GM19397 (cell line): Measurements from ENCODE around the gene FN1.

Experiments used
- ATAC-seq: cut with Tn5 transposase; IDR thresholded peaks from one replicate; pipeline ENCODE4 v1.9.1; 2021; ENCODE audit warnings: mild to moderate bottlenecking, moderate library complexity; ENCODE audit not compliant: unreplicated experiment

Gene FN1

DNA sequence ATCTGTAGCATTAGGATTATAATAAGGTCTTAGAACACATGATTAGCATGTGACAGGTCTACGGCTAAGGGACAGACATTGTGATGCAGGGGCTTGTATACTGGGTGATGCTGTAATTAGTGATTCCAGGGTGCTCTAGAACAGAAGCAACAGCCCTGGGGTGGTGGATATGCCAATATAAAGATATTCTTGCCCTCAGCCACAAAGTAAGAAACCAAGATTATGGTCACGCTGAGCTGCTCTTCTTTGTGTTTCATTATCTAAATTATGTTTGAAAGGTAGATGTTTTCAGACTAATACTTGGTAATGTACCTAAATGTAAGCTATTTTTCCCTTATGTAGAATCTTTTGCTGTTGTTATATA lies 45.3 kb downstream of the FN1 start:
- ATAC-seq = no peak

DNA sequence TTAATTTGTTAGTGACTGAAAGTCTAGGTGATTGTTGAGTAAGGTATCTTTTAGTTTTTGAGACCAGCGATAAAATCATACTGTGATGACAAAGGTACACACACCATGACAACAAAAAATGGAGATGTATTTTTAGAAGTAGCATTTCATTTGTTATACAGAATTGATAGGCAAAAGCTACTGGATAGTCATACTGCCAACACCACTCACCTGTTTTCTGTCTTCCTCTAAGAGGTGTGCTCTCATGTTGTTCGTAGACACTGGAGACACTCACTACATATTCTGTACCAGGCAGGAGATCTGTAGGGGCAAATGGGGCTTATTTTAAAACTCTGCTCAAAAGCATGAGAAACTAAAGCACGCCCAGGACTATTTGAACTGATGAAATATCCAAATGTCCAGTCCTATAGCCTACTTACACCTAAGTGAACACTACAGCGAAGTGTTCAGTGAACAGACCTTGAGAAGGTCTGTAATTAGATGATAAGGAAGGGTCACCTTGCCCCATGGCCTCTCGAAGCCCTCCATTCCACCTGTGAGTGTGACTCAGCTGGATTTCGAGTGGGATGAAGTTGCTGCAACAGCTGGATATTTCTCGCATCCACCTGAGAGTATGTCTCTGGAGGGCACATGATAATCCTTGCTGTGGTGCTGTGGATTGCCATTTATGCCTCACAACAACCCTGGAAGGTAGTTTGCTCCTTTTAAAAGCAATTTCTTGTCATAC lies 47.7 kb downstream of the FN1 start:
- no peak for ATAC-seq

DNA sequence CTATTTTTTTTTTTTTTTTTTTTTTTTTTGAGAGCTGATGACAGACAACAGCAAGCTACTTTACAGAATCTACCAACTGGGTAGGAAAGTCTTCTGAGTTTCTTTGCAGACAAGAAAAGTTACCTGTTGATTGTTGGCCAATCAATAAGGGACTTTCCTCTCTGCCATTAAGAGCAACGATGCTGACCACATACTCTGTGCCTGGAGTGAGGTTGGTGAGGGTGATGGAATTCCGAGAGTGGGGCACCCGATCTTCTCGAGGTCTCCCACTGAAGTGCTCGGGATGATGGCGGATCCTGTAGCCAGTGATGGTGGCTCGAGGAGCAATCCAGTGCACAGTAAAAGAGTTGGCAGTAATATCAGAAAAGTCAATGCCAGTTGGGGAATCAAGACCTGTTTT lies 49.3 kb downstream of the FN1 start:
- no peak for ATAC-seq

DNA sequence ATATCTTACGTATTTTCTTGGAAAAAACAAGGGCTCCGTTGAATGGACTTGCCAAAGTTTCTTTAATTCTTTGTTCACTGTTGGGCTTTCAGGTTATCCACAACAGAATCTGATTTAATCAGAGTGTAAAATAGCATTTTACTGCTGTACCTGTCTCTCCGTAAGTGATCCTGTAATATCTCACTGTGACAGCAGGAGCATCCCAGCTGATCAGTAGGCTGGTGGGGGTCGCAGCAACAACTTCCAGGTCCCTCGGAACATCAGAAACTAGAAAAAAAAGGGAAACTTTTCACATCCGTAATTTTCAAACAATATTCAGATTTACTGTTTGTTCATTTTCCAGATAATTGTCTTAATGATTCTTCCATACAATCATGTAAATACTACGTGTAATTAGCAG lies 51.2 kb downstream of the FN1 start:
- no peak for ATAC-seq

DNA sequence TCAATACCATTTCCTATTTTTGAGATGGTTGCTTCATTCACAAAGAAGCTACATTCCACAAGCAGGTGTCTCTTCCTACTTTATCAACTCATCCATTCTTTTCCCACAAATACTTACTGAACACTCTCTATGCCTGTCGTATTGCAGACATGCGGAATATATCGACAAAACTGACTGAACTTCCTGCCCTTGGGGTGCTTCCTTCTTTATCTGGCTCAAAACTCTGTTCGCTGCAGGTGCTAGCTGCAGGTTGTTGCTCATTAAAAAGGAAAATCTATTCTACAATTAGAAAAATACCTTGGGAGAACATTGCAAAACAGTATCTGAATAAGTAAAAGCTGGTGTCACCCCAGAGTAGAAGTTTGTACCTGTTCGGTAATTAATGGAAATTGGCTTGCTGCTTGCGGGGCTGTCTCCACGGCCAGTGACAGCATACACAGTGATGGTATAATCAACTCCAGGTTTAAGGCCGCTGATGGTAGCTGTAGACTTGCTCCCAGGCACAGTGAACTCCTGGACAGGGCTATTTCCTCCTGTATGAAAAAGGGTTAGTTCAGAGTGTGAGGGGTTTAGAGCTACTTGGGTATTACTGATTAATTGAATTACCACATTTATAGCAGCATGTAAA lies 52.1 kb downstream of the FN1 start:
- no peak for ATAC-seq

DNA sequence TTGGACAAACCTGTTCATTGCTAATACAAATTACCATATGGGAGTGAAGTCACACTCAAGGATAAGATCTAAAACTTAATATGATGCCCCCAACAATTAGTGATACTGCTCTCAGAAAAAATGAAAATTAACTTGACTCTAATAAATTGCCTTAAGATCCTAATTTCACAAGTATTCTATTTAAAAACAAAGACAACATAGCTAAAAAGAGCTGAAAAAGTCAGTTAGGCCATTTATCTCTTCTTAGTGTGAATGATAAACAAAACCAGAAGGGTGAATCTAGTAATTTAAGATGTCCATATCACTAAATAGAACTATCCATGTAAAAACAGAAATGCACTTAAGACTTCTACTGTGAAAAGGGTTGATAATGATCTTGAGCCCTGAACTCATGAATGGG lies 53.4 kb downstream of the FN1 start:
- ATAC-seq = no peak

DNA sequence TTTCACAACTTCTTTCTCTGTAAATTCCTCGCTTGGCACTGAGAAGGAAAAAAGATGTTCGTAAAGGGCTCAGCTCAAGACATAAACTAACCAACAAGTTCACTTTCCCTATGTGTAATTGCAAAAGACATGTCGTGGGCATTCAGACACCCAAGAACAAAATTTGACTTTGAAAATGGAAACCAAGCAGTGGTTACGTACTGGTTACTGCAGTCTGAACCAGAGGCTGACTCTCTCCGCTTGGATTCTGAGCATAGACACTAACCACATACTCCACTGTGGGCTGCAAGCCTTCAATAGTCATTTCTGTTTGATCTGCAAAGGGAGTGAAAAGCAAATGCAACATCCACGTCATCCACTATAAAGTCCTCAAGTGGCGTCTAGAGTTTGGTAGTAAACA lies 53.9 kb downstream of the FN1 start:
- ATAC-seq = no peak

DNA sequence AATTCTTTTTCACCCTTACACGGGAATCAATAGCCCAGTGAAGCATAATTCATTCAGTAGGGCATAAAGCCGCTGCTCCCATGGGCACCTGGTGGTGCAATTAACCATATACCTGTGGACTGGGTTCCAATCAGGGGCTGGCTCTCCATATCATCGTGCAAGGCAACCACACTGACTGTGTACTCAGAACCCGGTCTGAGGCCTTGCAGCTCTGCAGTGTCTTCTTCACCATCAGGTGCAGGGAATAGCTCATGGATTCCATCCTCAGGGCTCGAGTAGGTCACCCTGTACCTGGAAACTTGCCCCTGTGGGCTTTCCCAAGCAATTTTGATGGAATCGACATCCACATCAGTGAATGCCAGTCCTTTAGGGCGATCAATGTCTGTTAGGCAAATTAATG lies 55.2 kb downstream of the FN1 start:
- no peak for ATAC-seq

DNA sequence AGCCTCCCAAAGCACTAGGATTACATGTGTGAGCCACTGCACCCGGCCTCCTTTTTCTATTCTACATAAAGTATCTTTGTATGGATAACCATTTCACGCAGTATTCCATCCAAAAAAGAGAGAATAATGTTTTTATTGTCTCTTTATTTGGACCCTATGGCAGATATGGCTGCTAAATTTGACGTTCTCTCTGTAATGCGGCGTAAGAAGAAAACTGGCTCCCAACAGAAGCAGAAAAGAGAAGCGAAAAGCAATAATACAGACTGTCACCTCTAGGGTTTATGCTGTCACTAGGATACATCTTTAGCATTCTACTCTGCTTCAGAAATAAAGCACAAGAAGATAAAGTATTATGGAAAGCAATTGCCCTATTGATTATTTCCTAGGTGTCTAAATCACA lies 55.9 kb downstream of the FN1 start:
- ATAC-seq = no peak

DNA sequence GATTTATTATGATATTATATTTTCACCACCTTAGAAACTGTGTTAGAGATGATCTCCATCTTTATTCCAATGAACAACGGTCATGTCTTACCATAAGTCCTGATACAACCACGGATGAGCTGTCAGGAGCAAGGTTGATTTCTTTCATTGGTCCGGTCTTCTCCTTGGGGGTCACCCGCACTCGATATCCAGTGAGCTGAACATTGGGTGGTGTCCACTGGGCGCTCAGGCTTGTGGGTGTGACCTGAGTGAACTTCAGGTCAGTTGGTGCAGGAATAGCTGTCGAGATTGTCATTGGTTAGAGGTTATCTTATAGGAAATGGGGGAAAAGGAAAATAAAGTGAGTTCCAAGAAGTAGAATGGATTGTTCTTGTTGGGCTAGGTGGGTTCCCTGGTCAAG lies 56.8 kb downstream of the FN1 start:
- no peak for ATAC-seq

DNA sequence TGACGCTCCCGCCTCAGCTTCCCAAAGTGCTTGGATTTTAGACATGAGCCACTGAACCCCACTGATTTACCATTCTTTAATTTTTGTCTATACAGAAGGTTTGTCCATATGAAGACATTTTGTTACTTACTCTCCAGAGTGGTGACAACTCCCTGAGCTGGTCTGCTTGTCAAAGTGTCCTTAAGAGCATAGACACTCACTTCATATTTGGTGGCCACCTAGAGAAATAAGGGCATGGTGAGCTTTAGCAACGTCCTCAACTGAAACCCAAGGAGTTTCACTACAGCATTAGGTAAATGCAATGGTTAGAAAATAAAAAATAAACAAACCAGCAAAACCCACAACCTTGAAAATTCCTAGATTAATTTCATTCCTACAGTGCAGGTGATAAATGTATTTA lies 57.8 kb downstream of the FN1 start:
- no peak for ATAC-seq

DNA sequence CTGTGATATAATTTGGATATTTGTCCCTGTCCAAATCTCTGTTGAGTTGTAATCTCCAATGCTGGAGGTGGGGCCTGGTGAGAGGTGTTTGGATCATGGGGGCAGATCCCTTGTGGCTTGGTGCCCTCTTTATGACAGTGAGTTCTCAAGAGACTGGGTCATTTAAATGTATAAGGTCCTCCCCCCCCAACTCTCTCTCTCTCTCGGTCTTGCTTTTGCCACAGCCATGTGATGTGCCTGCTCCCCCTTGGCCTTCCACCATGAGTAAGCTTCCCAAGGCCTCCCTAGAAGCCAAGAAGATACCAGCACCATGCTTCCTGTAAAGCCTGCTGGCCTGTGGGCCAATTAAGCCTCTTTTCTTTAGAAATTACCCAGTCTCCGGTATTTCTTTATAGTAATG lies 58.6 kb downstream of the FN1 start:
- no peak for ATAC-seq

DNA sequence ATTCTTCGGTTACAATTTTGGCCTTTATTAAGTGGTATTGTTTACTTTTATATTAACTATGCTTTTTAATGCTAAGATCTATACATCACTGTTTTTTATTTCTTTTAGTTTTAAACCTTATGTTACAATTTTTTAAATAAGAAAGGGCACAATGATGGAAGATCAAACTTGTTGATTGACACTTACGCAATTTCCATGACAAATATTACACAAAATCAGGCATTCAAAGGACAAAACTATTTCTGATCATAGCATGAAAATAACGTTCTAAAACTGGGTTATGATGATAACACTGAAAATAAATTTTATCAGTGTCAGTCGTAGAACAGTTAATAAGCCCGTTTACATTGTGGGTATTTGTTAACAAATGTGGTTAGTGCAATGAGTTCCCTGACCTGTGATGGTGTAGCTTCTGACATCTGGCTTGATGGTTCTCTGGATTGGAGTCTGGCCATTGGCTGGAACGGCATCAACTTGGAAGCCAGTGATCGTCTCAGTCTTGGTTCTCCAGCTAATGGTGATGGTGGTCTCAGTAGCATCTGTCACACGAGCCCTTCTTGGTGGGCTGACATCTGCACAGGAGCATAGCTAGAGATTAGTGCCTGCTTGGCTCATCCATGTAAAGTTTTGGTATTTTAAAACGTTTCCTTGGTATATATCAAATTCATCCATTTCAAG lies 59.6 kb downstream of the FN1 start:
- no peak for ATAC-seq

DNA sequence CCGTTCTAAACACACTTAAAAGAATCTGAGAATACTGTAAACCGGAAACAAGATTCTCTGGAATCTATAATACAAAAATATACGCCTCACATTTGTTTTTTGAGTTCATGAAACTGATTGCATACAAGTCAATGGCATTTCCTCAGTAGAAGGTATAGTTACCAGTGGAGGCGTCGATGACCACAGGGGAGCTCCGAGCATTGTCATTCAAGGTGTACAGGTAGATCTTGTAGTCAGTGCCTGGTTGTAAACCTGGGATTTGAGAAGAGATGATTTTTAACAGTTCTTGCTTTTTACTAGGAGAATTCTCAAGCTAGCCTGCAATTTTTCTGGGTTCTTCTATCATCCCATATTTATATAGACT lies 60.4 kb downstream of the FN1 start:
- no peak for ATAC-seq

DNA sequence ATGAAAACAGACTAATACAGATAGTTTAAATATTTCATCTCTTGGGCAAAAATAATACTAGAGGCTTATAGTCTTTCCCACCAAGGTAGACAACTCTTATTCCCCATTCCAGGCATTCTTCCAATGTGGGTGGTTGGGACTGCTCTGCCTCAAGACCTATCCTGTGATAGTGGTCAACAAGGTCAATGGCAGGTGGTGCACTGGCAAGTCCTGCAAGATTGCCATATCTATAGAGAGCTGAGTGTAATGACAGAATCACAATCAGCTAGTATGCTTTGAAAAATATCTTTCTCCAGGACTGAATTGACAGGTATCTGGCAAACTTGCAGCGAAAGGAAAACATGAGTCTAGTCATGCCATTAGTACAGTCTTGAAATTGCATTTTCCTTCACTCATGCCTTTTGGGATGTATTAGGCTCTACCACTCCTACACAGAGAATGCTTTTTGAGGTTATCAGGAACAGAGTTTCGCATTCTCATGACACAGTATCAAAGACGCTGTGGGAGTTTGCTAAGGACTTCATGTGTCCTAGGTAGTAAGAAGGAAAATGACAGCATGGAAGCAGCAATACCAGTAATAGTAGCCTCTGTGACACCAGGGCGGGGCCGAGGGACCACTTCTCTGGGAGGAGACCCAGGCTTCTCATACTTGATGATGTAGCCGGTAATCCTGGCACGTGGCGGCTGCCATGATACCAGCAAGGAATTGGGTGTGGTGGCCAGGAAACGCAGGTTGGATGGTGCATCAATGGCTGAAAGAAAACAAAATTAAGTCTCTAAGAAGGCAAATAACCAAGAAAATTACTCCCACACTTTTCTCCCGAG lies 61.0 kb downstream of the FN1 start:
- no peak for ATAC-seq

DNA sequence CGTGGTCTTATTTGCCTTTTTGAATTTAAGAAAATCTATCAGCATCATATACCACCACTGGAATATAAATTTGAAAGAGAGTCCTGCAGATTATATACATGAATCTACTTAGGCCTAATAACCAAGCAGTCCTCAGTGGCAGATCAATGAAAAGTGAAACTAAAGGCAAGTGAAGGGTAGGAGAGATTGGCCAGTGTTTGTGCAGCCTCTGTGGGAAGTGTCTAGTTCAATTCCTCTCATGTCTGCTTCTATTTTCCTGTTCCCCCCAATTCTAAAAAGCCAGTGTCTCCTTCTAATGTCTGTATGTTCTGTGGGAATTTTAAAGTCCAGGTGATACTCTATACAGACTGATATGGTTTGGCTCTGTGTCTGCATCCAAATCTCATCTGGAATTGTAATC lies 61.9 kb downstream of the FN1 start:
- no peak for ATAC-seq

DNA sequence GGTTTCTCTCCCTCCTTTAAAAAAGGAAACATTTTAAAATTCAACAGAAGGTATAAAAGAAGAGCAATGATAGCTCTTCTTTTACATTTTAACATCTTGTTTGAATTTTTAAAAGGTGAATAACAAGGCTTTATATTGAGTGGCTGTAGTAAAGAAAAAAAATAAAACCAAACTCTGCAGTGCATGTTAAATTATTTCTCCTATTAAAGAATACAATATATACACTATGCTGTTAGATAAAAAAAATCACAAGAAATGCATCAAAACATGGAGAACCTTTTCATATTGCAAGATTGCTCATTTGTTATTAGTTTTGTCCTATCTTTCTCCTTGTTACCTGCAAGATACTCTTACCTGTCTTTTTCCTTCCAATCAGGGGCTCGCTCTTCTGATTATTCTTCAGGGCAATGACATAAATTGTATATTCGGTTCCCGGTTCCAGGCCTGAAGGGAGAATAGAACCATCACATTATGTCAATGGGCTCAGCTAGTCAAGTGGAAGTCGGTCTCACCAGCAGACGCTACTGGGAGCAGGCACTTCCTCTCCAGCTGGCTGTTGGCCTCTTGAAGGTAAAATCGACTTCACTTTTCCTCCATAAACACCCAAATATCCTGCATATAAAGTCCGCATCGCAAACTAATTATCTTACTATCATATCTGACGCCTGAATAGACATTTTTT lies 62.8 kb downstream of the FN1 start:
- ATAC-seq = no peak

DNA sequence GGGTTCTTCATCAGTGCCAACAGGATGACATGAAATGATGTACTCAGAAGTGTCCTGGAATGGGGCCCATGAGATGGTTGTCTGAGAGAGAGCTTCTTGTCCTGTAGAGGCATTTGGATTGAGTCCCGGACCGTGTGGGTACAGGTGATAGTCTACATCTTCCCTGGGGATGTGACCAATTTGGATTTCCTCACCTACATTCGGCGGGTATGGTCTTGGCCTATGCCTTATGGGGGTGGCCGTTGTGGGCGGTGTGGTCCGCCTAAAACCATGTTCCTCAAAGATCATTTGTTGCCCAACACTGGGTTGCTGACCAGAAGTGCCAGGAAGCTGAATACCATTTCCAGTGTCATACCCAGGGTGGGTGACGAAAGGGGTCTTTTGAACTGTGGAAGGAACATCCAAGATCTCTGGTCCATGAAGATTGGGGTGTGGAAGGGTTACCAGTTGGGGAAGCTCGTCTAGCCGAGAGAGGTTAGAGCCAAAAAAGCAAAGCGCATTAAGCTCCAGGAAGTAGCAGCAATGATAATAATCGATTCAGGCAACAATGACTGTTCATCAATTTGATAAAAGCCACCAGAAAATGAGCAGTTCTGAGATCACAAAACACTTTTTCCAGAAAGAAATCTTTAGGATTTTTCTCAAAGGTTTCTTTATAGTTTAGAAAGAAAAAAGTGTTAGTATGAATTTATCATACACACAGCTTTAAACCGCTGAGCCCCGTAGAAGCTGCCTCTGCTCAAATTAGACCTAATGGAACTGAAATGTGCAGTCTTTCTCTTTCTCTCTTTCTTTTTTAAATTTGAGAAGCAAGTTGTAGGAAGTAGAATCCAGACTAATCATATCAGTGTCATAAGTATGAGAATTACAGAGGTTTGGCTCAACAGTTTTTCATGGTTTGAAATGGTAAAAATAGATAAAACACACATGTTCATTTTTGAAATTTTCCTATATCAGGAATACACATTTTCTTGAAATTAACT lies 63.7 kb downstream of the FN1 start:
- no peak for ATAC-seq

DNA sequence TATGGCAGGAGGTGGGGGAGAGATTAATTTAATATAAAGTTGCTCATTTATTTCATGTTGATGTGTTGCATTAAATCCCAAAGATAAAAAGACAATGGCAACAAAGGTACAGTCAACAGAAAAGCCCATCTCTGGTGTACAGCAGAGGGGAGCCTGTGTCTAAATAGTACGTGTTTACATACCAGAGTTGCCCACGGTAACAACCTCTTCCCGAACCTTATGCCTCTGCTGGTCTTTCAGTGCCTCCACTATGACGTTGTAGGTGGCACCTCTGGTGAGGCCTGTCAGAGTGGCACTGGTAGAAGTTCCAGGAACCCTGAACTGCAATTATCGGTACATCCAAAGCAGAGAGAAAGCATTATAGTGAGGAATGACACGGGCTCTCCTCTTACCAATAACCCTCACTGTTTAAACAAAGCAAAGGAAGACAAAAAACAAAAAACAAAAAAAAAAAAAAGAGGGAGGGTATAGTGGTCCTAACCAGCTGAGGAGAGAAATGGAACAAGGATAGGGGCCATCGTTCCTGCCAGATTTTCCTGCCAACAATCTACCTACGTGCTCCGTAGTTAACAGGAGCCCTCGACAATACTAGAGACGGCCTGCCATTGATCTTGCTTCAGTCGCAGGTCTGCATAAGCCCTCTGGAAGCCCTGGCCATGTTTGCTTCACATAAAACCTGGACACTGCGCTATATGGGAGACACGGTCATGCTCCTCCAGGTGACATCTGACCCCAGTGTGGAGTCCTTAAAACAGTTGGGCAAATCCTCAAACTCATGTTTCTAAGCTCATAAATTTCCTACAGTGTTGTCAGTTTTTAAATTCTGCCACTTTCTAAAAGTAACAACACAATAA lies 65.5 kb downstream of the FN1 start:
- no peak for ATAC-seq
